Body of pancreas (tissue), 4 donors: ENCODE data around the gene RBM20.

Experiments used
- CTCF ChIP-seq, 7 experiments: fragments of 450-650 bp in 4 of 7; fragments of 200-600 bp in 3 of 7; sonication (generic) in 3 of 7; IDR thresholded peaks; one replicate each; pipeline ENCODE4 v1.5.1; 2016 to 2019; ENCODE audit warnings: antibody characterized with exemption in 7 of 7
- POLR2A ChIP-seq, 3 donors: fragments of 450-650 bp; IDR thresholded peaks; one replicate each; pipeline ENCODE4 v1.6.1; 2016; ENCODE audit warnings: antibody characterized with exemption in 3 of 3, mild to moderate bottlenecking in 2 of 3

GRCh38 chr10:110803830-110804338 is 159.7 kb downstream of the RBM20 start:
- TF ChIP-seq POLR2A (IDR thresholded peaks at IDR 0.05) (peak in 1 of 3 donors; percentile 8), CTCF (IDR thresholded peaks at IDR 0.05) (peak; percentile 47 to 84 (median 75))
